HEK293 (cell line): ENCODE measurements around the gene ANKRD11.
A peak's percentile ranks its signal among the peaks of the same experiment; 100 is the strongest.

Source experiments
- CTCF ChIA-PET: fragments of 350-600 bp; formaldehyde crosslinking; extraction: SDS; loops from one replicate; lab custom pipeline; 2021; ENCODE audit warnings: antibody characterized with exemption; lab: Yijun Ruan, JAX
- POLR2A ChIA-PET: fragments of 300-600 bp; formaldehyde crosslinking; extraction: SDS; loops from one replicate; lab custom pipeline; 2020; ENCODE audit warnings: antibody characterized with exemption, inconsistent platforms; lab: Yijun Ruan, JAX
- H3K27ac ChIP-seq: fragments of 200-500 bp; sonication (Bioruptor generic); 2 replicates; pipeline ENCODE4 v1.5.1; 2014; ENCODE audit warnings: low read depth, low read length, control low read depth, inconsistent platforms; ENCODE audit errors: extremely low read depth
- H3K36me3 ChIP-seq, 2 experiments: fragments of 200-500 bp in 1 of 2; sonication (Bioruptor generic) in 1 of 2; 1 replicate in 1 of 2; 2 replicates in 1 of 2; pipeline ENCODE4 v1.5.1; 2014 to 2017; ENCODE audit warnings: inconsistent platforms in 2 of 2, low read length in 2 of 2; ENCODE audit not compliant: control insufficient read depth in 2 of 2, insufficient read depth in 1 of 2
- H3K4me1 ChIP-seq: fragments of 200-500 bp; sonication (Bioruptor generic); 2 replicates; pipeline ENCODE4 v1.5.1; 2014; ENCODE audit warnings: mild to moderate bottlenecking, low read length, inconsistent platforms; ENCODE audit not compliant: control insufficient read depth, insufficient read depth
- H3K4me3 ChIP-seq: 2 replicates; pipeline ENCODE4 v1.5.1; 2011; ENCODE audit warnings: low read depth, mild to moderate bottlenecking, control low read depth, low read length, moderate library complexity
- H3K9me3 ChIP-seq: fragments of 200-500 bp; sonication (Bioruptor generic); 2 replicates; pipeline ENCODE4 v1.5.1; 2014; ENCODE audit warnings: low read depth, low read length, inconsistent platforms; ENCODE audit not compliant: control insufficient read depth, insufficient read depth
- BCL11B ChIP-seq: fragments of 450-650 bp; formaldehyde crosslinking; IDR thresholded peaks from 2 replicates; pipeline ENCODE4 v1.5.1; 2016; ENCODE audit warnings: low read depth, missing biosample characterization, missing genetic modification characterization
- IKZF3 ChIP-seq: fragments of 450-650 bp; IDR thresholded peaks from 2 replicates; pipeline ENCODE4 v1.5.0; 2018; ENCODE audit warnings: missing biosample characterization, mild to moderate bottlenecking, missing genetic modification characterization, moderate library complexity
- KLF1 ChIP-seq: fragments of 450-650 bp; formaldehyde crosslinking; IDR thresholded peaks from 2 replicates; pipeline ENCODE4 v1.5.1; 2016; ENCODE audit warnings: missing biosample characterization, missing genetic modification characterization
- KLF8 ChIP-seq: fragments of 450-650 bp; formaldehyde crosslinking; IDR thresholded peaks from 2 replicates; pipeline ENCODE4 v1.5.1; 2016; ENCODE audit warnings: missing biosample characterization, missing genetic modification characterization
- PRDM1 ChIP-seq: fragments of 450-650 bp; formaldehyde crosslinking; IDR thresholded peaks from 2 replicates; pipeline ENCODE4; 2016; ENCODE audit warnings: missing biosample characterization, missing genetic modification characterization
- ZNF138 ChIP-seq: fragments of 450-650 bp; formaldehyde crosslinking; IDR thresholded peaks from 2 replicates; pipeline ENCODE4 v1.5.1; 2016; ENCODE audit warnings: missing biosample characterization, missing genetic modification characterization, borderline replicate concordance
- ZNF335 ChIP-seq: fragments of 450-650 bp; formaldehyde crosslinking; conservative IDR thresholded peaks from 2 replicates; pipeline ENCODE4 v1.5.1; 2016; ENCODE audit warnings: missing biosample characterization, missing genetic modification characterization
- ZNF529 ChIP-seq: fragments of 450-650 bp; formaldehyde crosslinking; IDR thresholded peaks from 2 replicates; pipeline ENCODE4 v1.5.1; 2017; ENCODE audit warnings: missing genetic modification characterization, missing biosample characterization; ENCODE audit not compliant: insufficient replicate concordance
- ZNF626 ChIP-seq: fragments of 450-650 bp; sonication (Bioruptor Pico); formaldehyde crosslinking; IDR thresholded peaks from 2 replicates; pipeline ENCODE4 v1.5.1; 2018; ENCODE audit warnings: missing biosample characterization, missing genetic modification characterization, inconsistent platforms
- ZNF707 ChIP-seq: fragments of 450-650 bp; formaldehyde crosslinking; IDR thresholded peaks from 2 replicates; pipeline ENCODE4 v1.5.1; 2016; ENCODE audit warnings: missing biosample characterization, missing genetic modification characterization
- ZNF776 ChIP-seq: fragments of 450-650 bp; formaldehyde crosslinking; IDR thresholded peaks from 2 replicates; pipeline ENCODE4 v1.5.0; 2017; ENCODE audit warnings: missing biosample characterization, missing genetic modification characterization, borderline replicate concordance
- ZSCAN16 ChIP-seq: fragments of 450-650 bp; formaldehyde crosslinking; IDR thresholded peaks from 2 replicates; pipeline ENCODE4 v1.5.1; 2016; ENCODE audit warnings: missing biosample characterization, missing genetic modification characterization
- ZSCAN30 ChIP-seq: fragments of 450-650 bp; IDR thresholded peaks from 2 replicates; pipeline ENCODE4 v1.5.1; 2018; ENCODE audit warnings: missing biosample characterization, mild to moderate bottlenecking, missing genetic modification characterization, moderate library complexity
- TF ChIP-seq, protein P1 (sequence below): fragments of 450-650 bp; formaldehyde crosslinking; IDR thresholded peaks from 2 replicates; pipeline ENCODE4 v1.5.1; 2016; ENCODE audit warnings: missing biosample characterization, missing genetic modification characterization
- TF ChIP-seq, protein P2 (sequence below): fragments of 450-650 bp; formaldehyde crosslinking; optimal IDR thresholded peaks from 2 replicates; pipeline ENCODE3; 2016; ENCODE audit warnings: missing biosample characterization, mild to moderate bottlenecking, missing genetic modification characterization
- TF ChIP-seq, protein P3 (sequence below): fragments of 450-650 bp; formaldehyde crosslinking; conservative IDR thresholded peaks from 2 replicates; pipeline ENCODE4 v1.5.1; 2016; ENCODE audit warnings: low read depth, missing biosample characterization, missing genetic modification characterization
- TF ChIP-seq, protein P4 (sequence below): fragments of 450-650 bp; formaldehyde crosslinking; IDR thresholded peaks from 2 replicates; pipeline ENCODE4 v1.5.1; 2016; ENCODE audit warnings: missing biosample characterization, missing genetic modification characterization, borderline replicate concordance
- TF ChIP-seq, protein P5 (sequence below): fragments of 450-650 bp; formaldehyde crosslinking; IDR thresholded peaks from 2 replicates; pipeline ENCODE4 v1.5.1; 2017; ENCODE audit warnings: missing biosample characterization, mild to moderate bottlenecking, missing genetic modification characterization, moderate library complexity

ANKRD11 gene

DNA sequence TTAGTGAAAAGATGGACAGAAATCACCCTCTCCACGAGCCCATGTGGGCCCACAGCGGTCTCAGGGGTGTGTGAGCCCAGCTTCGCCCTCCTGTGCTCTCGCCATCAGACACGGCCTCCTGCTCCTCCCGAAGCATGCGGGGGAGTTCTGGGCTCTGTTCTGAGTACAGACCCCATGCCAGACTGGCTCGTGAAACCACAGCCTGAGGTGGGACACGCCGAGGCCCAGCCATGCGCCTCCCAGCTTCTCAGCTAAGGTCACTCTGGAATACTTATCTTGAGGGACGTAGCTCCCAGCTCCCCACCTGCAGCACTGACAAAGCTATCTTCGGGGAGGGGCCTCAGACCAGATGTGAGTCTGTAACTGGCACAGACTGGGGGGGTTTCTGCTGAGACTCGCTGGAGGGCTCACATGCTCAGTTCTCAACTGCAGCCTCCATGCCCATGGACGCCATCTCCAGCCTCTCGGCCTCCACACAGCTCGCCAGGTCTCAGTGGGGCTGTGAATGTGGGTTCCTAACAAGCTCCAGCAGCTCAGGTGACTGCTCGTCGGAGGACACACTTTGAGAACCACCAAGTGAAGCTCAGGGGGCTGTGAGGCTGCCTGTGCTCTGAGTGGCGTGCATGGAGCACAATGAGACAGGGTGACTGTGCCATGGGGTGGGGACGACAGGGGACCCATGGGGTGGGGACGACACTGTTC is 177.6 kb downstream of the ANKRD11 start:
- Histone ChIP-seq H3K27ac (no peak overlapping the region), H3K4me1 (no peaks in the 10 kb centered on the region), H3K4me3 (no peak overlapping the region), H3K9me3 (no peaks in the 10 kb centered on the region), H3K36me3 (peaks cover 0 to 72% of the 10 kb centered on the region in 2 experiments; a peak in 1 of 3 replicates)
- no peak for TF ChIP-seq KLF8
- TF ChIP-seq, protein P1, sequence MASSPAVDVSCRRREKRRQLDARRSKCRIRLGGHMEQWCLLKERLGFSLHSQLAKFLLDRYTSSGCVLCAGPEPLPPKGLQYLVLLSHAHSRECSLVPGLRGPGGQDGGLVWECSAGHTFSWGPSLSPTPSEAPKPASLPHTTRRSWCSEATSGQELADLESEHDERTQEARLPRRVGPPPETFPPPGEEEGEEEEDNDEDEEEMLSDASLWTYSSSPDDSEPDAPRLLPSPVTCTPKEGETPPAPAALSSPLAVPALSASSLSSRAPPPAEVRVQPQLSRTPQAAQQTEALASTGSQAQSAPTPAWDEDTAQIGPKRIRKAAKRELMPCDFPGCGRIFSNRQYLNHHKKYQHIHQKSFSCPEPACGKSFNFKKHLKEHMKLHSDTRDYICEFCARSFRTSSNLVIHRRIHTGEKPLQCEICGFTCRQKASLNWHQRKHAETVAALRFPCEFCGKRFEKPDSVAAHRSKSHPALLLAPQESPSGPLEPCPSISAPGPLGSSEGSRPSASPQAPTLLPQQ (tag by site-specific recombination), result peak; percentile 31; the same call in 1 of the 2 replicates
- POLR2A ChIA-PET, result interaction anchor here (1.2 kb wide), 1 partner anchor 19 kb away, joined by 3 read pairs; no protein-coding TSS in a partner anchor
- CTCF ChIA-PET, result interaction anchor here (0.6 to 1.8 kb wide), 4 partner anchors 23 to 1635 kb away, joined by 3 to 6 read pairs (median 4); no protein-coding TSS in a partner anchor

DNA sequence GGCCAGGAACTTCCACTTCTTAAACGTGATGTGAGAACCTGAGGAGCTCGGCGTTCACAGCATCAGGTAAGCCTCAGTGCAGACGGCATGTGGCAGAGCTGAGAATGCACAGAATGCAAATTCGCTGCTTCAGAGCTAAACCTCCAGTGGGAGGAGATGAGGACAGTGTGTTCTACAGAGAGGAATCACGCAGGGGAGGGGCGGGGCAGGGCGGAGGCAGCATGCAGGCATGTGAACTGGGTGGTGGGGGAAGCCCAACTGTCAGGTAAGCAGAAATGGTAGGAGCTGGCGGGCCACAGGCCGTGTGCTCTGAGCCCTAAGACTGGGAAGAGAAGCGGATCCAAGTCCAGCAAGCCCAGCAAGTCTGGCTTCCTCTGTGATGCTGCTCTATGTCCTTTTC is 178.2 kb downstream of the ANKRD11 start:
- H3K9me3 ChIP-seq, result no peaks in the 10 kb centered on the region
- peaks cover 0 to 71% of the 10 kb centered on the region in 2 experiments; a peak in 1 of 3 replicates for H3K36me3 ChIP-seq
- CTCF ChIA-PET, result interaction anchor here (0.7 to 1.8 kb wide), 2 partner anchors 23 to 1635 kb away, joined by 6 read pairs; no protein-coding TSS in a partner anchor
- POLR2A ChIA-PET, result interaction anchor here (1.2 kb wide), 1 partner anchor 19 kb away, joined by 3 read pairs; no protein-coding TSS in a partner anchor
- H3K4me3 ChIP-seq, result no peak overlapping the region
- no peaks in the 10 kb centered on the region for H3K4me1 ChIP-seq
- H3K27ac ChIP-seq, result no peak overlapping the region
- TF ChIP-seq BCL11B (tag by site-specific recombination) (no peak), ZSCAN30 (tag by site-specific recombination) (no peak), IKZF3 (tag by site-specific recombination) (no peak), ZNF335 (tag by site-specific recombination) (no peak), ZNF138 (tag by site-specific recombination) (no peak), ZNF529 (tag by site-specific recombination) (no peak), ZNF626 (tag by site-specific recombination) (no peak), PRDM1 (no peak), ZSCAN16 (no peak), ZNF707 (tag by site-specific recombination) (no peak), KLF1 (peak; percentile 69), ZNF776 (tag by site-specific recombination) (no peak)
- TF ChIP-seq, protein P2, sequence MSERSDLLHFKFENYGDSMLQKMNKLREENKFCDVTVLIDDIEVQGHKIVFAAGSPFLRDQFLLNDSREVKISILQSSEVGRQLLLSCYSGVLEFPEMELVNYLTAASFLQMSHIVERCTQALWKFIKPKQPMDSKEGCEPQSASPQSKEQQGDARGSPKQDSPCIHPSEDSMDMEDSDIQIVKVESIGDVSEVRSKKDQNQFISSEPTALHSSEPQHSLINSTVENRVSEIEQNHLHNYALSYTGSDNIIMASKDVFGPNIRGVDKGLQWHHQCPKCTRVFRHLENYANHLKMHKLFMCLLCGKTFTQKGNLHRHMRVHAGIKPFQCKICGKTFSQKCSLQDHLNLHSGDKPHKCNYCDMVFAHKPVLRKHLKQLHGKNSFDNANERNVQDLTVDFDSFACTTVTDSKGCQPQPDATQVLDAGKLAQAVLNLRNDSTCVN, result no peak
- TF ChIP-seq, protein P3, sequence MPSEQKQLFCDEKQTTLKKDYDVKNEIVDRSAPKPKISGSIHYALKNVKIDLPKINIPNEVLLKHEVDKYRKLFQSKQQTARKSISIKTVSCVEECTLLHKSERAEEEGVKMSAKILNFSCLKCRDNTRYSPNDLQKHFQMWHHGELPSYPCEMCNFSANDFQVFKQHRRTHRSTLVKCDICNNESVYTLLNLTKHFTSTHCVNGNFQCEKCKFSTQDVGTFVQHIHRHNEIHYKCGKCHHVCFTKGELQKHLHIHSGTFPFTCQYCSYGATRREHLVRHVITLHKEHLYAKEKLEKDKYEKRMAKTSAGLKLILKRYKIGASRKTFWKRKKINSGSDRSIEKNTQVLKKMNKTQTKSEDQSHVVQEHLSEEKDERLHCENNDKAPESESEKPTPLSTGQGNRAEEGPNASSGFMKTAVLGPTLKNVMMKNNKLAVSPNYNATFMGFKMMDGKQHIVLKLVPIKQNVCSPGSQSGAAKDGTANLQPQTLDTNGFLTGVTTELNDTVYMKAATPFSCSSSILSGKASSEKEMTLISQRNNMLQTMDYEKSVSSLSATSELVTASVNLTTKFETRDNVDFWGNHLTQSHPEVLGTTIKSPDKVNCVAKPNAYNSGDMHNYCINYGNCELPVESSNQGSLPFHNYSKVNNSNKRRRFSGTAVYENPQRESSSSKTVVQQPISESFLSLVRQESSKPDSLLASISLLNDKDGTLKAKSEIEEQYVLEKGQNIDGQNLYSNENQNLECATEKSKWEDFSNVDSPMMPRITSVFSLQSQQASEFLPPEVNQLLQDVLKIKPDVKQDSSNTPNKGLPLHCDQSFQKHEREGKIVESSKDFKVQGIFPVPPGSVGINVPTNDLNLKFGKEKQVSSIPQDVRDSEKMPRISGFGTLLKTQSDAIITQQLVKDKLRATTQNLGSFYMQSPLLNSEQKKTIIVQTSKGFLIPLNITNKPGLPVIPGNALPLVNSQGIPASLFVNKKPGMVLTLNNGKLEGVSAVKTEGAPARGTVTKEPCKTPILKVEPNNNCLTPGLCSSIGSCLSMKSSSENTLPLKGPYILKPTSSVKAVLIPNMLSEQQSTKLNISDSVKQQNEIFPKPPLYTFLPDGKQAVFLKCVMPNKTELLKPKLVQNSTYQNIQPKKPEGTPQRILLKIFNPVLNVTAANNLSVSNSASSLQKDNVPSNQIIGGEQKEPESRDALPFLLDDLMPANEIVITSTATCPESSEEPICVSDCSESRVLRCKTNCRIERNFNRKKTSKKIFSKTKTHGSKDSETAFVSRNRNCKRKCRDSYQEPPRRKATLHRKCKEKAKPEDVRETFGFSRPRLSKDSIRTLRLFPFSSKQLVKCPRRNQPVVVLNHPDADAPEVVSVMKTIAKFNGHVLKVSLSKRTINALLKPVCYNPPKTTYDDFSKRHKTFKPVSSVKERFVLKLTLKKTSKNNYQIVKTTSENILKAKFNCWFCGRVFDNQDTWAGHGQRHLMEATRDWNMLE (tag by site-specific recombination), result no peak
- TF ChIP-seq, protein P4, sequence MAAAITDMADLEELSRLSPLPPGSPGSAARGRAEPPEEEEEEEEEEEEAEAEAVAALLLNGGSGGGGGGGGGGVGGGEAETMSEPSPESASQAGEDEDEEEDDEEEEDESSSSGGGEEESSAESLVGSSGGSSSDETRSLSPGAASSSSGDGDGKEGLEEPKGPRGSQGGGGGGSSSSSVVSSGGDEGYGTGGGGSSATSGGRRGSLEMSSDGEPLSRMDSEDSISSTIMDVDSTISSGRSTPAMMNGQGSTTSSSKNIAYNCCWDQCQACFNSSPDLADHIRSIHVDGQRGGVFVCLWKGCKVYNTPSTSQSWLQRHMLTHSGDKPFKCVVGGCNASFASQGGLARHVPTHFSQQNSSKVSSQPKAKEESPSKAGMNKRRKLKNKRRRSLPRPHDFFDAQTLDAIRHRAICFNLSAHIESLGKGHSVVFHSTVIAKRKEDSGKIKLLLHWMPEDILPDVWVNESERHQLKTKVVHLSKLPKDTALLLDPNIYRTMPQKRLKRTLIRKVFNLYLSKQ, result no peak
- TF ChIP-seq, protein P5, sequence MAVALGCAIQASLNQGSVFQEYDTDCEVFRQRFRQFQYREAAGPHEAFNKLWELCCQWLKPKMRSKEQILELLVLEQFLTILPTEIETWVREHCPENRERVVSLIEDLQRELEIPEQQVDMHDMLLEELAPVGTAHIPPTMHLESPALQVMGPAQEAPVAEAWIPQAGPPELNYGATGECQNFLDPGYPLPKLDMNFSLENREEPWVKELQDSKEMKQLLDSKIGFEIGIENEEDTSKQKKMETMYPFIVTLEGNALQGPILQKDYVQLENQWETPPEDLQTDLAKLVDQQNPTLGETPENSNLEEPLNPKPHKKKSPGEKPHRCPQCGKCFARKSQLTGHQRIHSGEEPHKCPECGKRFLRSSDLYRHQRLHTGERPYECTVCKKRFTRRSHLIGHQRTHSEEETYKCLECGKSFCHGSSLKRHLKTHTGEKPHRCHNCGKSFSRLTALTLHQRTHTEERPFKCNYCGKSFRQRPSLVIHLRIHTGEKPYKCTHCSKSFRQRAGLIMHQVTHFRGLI (tag by site-specific recombination), result peak; percentile 96
